ENCODE data around the gene BMP2K. TPM values are rescaled to one million over a fixed set of nuclear protein-coding genes. Genes with fewer than 3 reads are reported as not detected.
"Not testable (repeated sequence)": the region's sequence is repeated elsewhere in the genome, so short reads cannot be mapped to it uniquely, and the experiment has no call there.

Gene BMP2K
- total RNA-seq, 1 experiment from 2014 or later: 4.9 TPM

DNA sequence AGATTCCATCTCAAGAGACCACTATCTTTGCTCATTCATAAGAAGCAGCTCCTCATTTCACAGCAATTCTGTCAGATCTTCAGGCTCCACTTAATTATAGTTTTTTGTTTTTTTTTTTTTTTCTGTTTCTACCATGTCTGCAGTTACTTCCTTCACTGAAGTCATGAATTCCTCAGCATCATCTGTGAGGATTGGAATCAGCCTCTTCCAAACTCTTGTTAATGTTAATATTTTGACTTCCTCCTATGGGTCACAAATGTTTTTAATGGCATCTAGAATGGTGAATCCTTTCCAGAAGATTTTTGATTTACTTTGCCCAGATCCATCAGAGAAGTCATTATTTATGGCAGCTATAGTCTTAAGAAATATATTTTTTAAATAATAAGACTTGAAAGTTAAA, 53.1 kb downstream of the BMP2K start:
- Histone ChIP-seq H3K4me2 (ENCODE audit: low read depth, low read length, poor library complexity, severe bottlenecking) (no peak overlapping the region), H3K27ac (ENCODE audit: low read length) (no peak overlapping the region), H3K27me3 (ENCODE audit: low read length) (no peaks in the 10 kb centered on the region), H3K9me3 (ENCODE audit: low read length) (no peaks in the 10 kb centered on the region), H3K9me2 (replicated peaks; ENCODE audit: insufficient read depth, low read length) (no peaks in the 10 kb centered on the region), H3K4me1 (ENCODE audit: low read length) (no peaks in the 10 kb centered on the region), H3K4me3 (ENCODE audit: low read length) (no peak overlapping the region), H3K36me3 (ENCODE audit: insufficient read depth, low read length) (no peaks in the 10 kb centered on the region), H3K79me2 (ENCODE audit: low read length) (no peaks in the 10 kb centered on the region), H3K9ac (ENCODE audit: low read length) (no peak overlapping the region), H2AFZ (ENCODE audit: low read length) (no peak overlapping the region), H4K20me1 (ENCODE audit: insufficient read depth, low read depth, low read length) (no peaks in the 10 kb centered on the region)
- DNase-seq: no peak

DNA sequence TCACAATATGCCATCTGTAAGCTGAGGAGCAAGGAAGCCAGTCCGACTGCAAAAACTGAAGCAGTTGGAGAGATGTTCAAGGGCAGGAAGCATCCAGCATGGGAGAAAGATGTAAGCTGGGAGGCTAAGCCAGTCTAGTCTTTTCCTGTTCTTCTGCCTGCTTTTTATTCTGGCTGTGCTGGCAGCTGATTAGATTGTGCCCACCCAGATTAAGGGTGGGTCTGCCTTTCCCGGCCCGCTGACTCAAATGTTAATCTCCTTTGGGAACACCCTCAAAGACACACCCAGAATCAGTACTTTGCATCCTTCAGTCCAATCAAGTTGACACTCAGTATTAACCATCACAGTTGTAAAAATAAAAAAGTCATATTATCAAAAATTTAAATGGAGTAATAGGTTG, 63.5 kb downstream of the BMP2K start:
- not testable (repeated sequence) for H3K4me2 ChIP-seq (ENCODE audit: low read depth, low read length, poor library complexity, severe bottlenecking); H3K27ac ChIP-seq (ENCODE audit: low read length); H3K9ac ChIP-seq (ENCODE audit: low read length); H3K4me3 ChIP-seq (ENCODE audit: low read length); H2AFZ ChIP-seq (ENCODE audit: low read length); DNase-seq; H3K4me1 ChIP-seq (ENCODE audit: low read length); H3K9me3 ChIP-seq (ENCODE audit: low read length); H3K27me3 ChIP-seq (ENCODE audit: low read length); H4K20me1 ChIP-seq (ENCODE audit: insufficient read depth, low read depth, low read length); H3K36me3 ChIP-seq (ENCODE audit: insufficient read depth, low read length); H3K79me2 ChIP-seq (ENCODE audit: low read length); H3K9me2 ChIP-seq (replicated peaks; ENCODE audit: insufficient read depth, low read length)

DNA sequence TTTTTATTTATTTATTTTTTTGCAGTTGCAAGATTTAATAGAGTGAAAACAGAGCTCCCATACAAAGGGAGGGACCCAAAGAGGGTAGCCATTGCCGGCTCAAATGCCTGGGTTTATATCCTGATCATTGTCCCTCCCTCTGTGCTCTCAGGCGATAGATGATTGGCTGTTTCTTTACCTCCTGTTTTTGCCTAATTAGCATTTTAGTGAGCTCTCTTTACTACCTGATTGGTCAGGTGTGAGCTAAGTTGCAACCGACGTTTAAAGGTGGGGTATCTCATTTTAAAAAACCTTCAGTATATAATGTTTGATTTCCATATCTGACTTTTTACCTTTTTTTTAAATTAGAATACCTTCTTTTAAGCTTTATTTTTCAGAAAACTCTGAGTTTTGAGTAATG, 64.1 kb downstream of the BMP2K start:
- H3K27ac ChIP-seq (ENCODE audit: low read length); H3K27me3 ChIP-seq (ENCODE audit: low read length); H2AFZ ChIP-seq (ENCODE audit: low read length); H3K79me2 ChIP-seq (ENCODE audit: low read length); H3K4me1 ChIP-seq (ENCODE audit: low read length); H4K20me1 ChIP-seq (ENCODE audit: insufficient read depth, low read depth, low read length); H3K4me2 ChIP-seq (ENCODE audit: low read depth, low read length, poor library complexity, severe bottlenecking); H3K9me3 ChIP-seq (ENCODE audit: low read length); H3K4me3 ChIP-seq (ENCODE audit: low read length); H3K36me3 ChIP-seq (ENCODE audit: insufficient read depth, low read length); H3K9ac ChIP-seq (ENCODE audit: low read length); H3K9me2 ChIP-seq (replicated peaks; ENCODE audit: insufficient read depth, low read length); DNase-seq: not testable (repeated sequence)

DNA sequence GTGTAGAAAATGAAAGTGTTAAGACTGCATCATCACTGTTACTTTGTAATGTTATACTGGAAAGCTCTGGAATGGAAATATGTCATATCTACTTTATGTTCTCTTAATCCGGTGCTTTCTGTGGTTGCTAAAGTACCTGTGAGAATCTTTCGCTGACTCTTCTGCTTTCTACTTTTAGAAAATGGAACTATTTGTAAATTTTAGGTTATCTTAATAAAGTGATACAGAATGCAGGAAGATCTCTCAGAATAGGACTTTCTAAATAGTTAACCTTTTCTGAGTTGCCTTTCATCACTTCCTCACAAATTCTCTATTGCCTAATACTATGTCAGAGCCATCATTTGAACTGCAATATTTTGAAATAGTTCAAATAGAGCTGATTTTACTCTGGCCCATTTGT, 69.3 kb downstream of the BMP2K start:
- H3K36me3 ChIP-seq (ENCODE audit: insufficient read depth, low read length): no peaks in the 10 kb centered on the region
- no peaks in the 10 kb centered on the region for H4K20me1 ChIP-seq (ENCODE audit: insufficient read depth, low read depth, low read length)
- no peak overlapping the region for H3K4me2 ChIP-seq (ENCODE audit: low read depth, low read length, poor library complexity, severe bottlenecking)
- H3K27ac ChIP-seq (ENCODE audit: low read length): no peak overlapping the region
- no peaks in the 10 kb centered on the region for H3K4me1 ChIP-seq (ENCODE audit: low read length)
- H3K9me2 ChIP-seq (replicated peaks; ENCODE audit: insufficient read depth, low read length): no peaks in the 10 kb centered on the region
- H3K9ac ChIP-seq (ENCODE audit: low read length): no peak overlapping the region
- DNase-seq: no peak
- H3K27me3 ChIP-seq (ENCODE audit: low read length): no peaks in the 10 kb centered on the region
- no peak overlapping the region for H3K4me3 ChIP-seq (ENCODE audit: low read length)
- H3K9me3 ChIP-seq (ENCODE audit: low read length): no peaks in the 10 kb centered on the region
- H2AFZ ChIP-seq (ENCODE audit: low read length): no peak overlapping the region
- H3K79me2 ChIP-seq (ENCODE audit: low read length): no peaks in the 10 kb centered on the region

DNA sequence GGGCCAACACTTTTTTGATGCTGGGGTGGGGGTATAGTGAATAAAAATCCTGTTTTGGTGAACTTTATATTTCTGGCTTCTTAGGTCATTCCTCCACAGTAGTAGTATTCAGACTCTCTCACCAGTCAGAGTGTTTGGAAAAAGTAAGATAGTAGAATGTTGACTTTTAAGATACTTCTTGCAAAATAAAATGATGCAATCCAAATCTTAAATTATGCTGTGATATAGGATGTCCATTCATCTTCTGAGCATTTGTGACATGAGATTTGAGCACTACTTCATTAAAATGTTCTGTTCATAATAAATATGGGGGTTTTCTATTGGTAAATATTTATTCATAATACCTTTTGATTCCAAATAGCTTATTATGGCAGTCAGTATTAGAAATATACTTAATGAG, 70.1 kb downstream of the BMP2K start:
- no peak overlapping the region for H3K27ac ChIP-seq (ENCODE audit: low read length)
- DNase-seq: no peak

DNA sequence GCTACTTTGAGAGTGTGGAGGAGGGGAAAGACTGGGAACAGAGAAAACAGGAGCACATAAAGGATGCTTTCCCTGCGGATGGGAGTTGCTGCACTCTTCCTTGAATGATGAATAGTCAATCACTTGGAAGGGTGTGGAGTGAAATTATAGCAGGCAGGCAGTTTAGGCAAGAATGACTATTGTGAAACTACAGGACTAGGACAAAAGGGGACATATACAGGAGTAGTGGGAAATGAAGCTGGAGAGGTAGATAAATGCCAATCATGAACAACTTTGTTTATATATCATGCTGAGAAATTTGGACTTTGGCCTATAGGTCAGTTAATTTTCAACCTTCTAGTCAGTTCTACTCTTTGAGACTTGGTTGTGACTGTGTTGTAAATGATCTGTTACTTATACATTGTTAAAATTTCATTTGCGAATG, 86.2 kb downstream of the BMP2K start:
- Histone ChIP-seq H3K9me2 (replicated peaks; ENCODE audit: insufficient read depth, low read length) (no peaks in the 10 kb centered on the region), H3K36me3 (ENCODE audit: insufficient read depth, low read length) (no peaks in the 10 kb centered on the region), H3K27ac (ENCODE audit: low read length) (no peak overlapping the region), H2AFZ (ENCODE audit: low read length) (no peak overlapping the region), H3K9ac (ENCODE audit: low read length) (no peak overlapping the region), H3K4me2 (ENCODE audit: low read depth, low read length, poor library complexity, severe bottlenecking) (no peak overlapping the region), H3K27me3 (ENCODE audit: low read length) (no peaks in the 10 kb centered on the region), H3K79me2 (ENCODE audit: low read length) (no peaks in the 10 kb centered on the region), H4K20me1 (ENCODE audit: insufficient read depth, low read depth, low read length) (no peaks in the 10 kb centered on the region), H3K4me1 (ENCODE audit: low read length) (no peaks in the 10 kb centered on the region), H3K9me3 (ENCODE audit: low read length) (no peaks in the 10 kb centered on the region), H3K4me3 (ENCODE audit: low read length) (no peak overlapping the region)
- DNase-seq: no peak

More for the DNA sequence above, 70.1 kb downstream of the BMP2K start:
- Histone ChIP-seq H2AFZ (ENCODE audit: low read length) (no peak overlapping the region), H3K4me2 (ENCODE audit: low read depth, low read length, poor library complexity, severe bottlenecking) (no peak overlapping the region), H3K27me3 (ENCODE audit: low read length) (no peaks in the 10 kb centered on the region), H3K4me3 (ENCODE audit: low read length) (no peak overlapping the region), H3K9ac (ENCODE audit: low read length) (no peak overlapping the region), H4K20me1 (ENCODE audit: insufficient read depth, low read depth, low read length) (no peaks in the 10 kb centered on the region), H3K36me3 (ENCODE audit: insufficient read depth, low read length) (no peaks in the 10 kb centered on the region), H3K9me3 (ENCODE audit: low read length) (no peaks in the 10 kb centered on the region), H3K79me2 (ENCODE audit: low read length) (no peaks in the 10 kb centered on the region), H3K4me1 (ENCODE audit: low read length) (no peaks in the 10 kb centered on the region), H3K9me2 (replicated peaks; ENCODE audit: insufficient read depth, low read length) (no peaks in the 10 kb centered on the region)

DNA sequence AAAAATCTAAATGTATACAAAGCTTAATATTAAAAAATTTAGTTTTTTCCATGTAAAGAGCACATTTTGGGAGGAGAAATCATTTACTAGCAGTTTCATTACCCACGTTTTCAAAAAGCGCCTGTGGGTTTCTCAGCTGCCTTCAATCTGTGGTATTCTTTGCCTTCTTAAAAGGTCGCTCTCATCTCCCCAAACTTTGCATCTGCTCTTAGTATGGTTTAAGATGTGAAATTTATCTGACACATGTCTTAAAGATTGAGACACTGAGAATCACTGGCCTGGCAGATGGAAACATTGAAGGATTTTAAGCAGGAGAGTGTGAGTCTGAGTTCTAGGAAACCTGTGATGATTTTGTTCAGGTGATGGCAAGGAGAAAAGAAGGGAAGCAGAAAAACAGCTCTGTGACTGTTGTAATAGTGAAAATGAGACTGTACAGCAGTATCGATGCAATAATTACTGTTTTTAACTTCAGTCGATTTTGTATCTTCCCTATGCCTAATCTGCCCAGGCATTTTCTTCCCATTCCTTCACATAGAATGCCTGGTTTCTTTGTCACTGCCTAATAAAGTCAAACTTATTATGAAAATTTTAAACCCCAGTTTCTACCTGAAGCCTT, 87.2 kb downstream of the BMP2K start:
- H3K36me3 ChIP-seq (ENCODE audit: insufficient read depth, low read length): no peaks in the 10 kb centered on the region

DNA sequence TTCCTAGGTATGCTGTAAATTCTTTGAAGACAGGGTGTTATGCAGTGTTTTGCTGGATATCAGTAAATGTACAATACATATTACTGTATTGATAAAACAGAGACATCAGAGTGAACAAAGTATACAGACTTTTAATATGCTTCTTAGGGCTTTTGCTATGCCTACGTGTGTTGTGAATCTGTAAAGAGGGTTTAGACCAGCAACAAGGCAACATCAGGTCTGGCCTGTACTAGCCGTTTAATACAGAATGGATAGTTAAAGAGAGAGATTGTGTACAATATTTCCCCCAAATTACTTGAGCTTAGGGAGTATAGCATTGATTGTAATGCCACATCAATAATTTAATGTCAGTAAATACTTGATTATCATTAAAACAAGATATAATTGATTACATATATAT, 87.8 kb downstream of the BMP2K start:
- H3K27me3 ChIP-seq (ENCODE audit: low read length): no peaks in the 10 kb centered on the region
- H3K4me2 ChIP-seq (ENCODE audit: low read depth, low read length, poor library complexity, severe bottlenecking): no peak overlapping the region
- H3K4me1 ChIP-seq (ENCODE audit: low read length): no peaks in the 10 kb centered on the region
- no peak for DNase-seq
- no peaks in the 10 kb centered on the region for H3K79me2 ChIP-seq (ENCODE audit: low read length)
- no peak overlapping the region for H3K4me3 ChIP-seq (ENCODE audit: low read length)
- H3K9me3 ChIP-seq (ENCODE audit: low read length): no peaks in the 10 kb centered on the region
- no peak overlapping the region for H2AFZ ChIP-seq (ENCODE audit: low read length)
- H3K36me3 ChIP-seq (ENCODE audit: insufficient read depth, low read length): no peaks in the 10 kb centered on the region
- no peaks in the 10 kb centered on the region for H3K9me2 ChIP-seq (replicated peaks; ENCODE audit: insufficient read depth, low read length)
- no peak overlapping the region for H3K9ac ChIP-seq (ENCODE audit: low read length)
- no peaks in the 10 kb centered on the region for H4K20me1 ChIP-seq (ENCODE audit: insufficient read depth, low read depth, low read length)
- H3K27ac ChIP-seq (ENCODE audit: low read length): no peak overlapping the region

More for the DNA sequence above, 87.2 kb downstream of the BMP2K start:
- Histone ChIP-seq H3K9me2 (replicated peaks; ENCODE audit: insufficient read depth, low read length) (no peaks in the 10 kb centered on the region), H3K4me2 (ENCODE audit: low read depth, low read length, poor library complexity, severe bottlenecking) (no peak overlapping the region), H3K9me3 (ENCODE audit: low read length) (no peaks in the 10 kb centered on the region), H3K27ac (ENCODE audit: low read length) (no peak overlapping the region), H3K4me3 (ENCODE audit: low read length) (no peak overlapping the region), H3K79me2 (ENCODE audit: low read length) (no peaks in the 10 kb centered on the region), H2AFZ (ENCODE audit: low read length) (no peak overlapping the region), H3K9ac (ENCODE audit: low read length) (no peak overlapping the region), H3K4me1 (ENCODE audit: low read length) (no peaks in the 10 kb centered on the region), H3K27me3 (ENCODE audit: low read length) (no peaks in the 10 kb centered on the region), H4K20me1 (ENCODE audit: insufficient read depth, low read depth, low read length) (no peaks in the 10 kb centered on the region)
- no peak for DNase-seq
